Adipose tissue (tissue), 3 donors: ENCODE data around the gene USP40. TPM values are rescaled to one million over a fixed set of nuclear protein-coding genes. Genes with fewer than 3 reads are reported as not detected.
A peak's percentile ranks its signal among the peaks of the same experiment; 100 is the strongest.
"Not testable (repeated sequence)": the region's sequence is repeated elsewhere in the genome, so short reads cannot be mapped to it uniquely, and the experiment has no call there.

Experiments used
- H3K27ac ChIP-seq: one replicate; pipeline ENCODE4 v1.5.1; 2013; ENCODE audit warnings: low read depth, low read length
- WGBS, 3 donors: extraction: QIAGEN DNeasy Blood & Tissue Kit; methylation state at CpG; one replicate each; pipeline ENCODE4 v1.1.7; 2013; 5-methylcytosine and 5-hydroxymethylcytosine counted together
- polyA plus RNA-seq, 3 donors: library from polyadenylated mRNA; stranded (reverse); fragments of 200-250 nt; gene quantifications; one replicate each; pipeline ENCODE4 v1.2.3, GENCODE V29; 2013
- donor health status: healthy with polysubstance abuse.
- donor health status: Bipolar disorder and iron deficiency.
- donor health status: healthy.

The USP40 gene
- polyA plus RNA-seq: 10 to 100 TPM; 11.5 to 26.4 (median 16.2) TPM

GRCh38 chr2:233566141-233566956 lies at the start of gene USP40:
USP40 (minus strand) TSS chr2:233566782; CDS start chr2:233565554, 1,228 bp downstream.
- 0 to 1% (median 1%) methylated on average over 51 of the region's 51 CpGs for WGBS, 3 donors
- peak within 1 kb of the TSS; percentile 74 for H3K27ac ChIP-seq

- 66 to 83% (median 81%) methylated on average over 4 of the region's 4 CpGs for WGBS, 3 donors
- no peak overlapping the region for H3K27ac ChIP-seq
Measured at GRCh38 chr2:233611284-233611683, 44.7 kb upstream of the USP40 start.

- H3K27ac ChIP-seq: no peak overlapping the region
- WGBS, 3 donors: 90 to 91% (median 91%) methylated on average over 1 of the region's 1 CpG
Measured at GRCh38 chr2:233605680-233606079, 39.1 kb upstream of the USP40 start.

- no peak overlapping the region for H3K27ac ChIP-seq
- 82 to 87% (median 85%) methylated on average over 3 of the region's 3 CpGs for WGBS, 3 donors
Measured at GRCh38 chr2:233604826-233605225, 38.2 kb upstream of the USP40 start.

- 77 to 78% (median 77%) methylated on average over 4 of the region's 4 CpGs for WGBS, 3 donors
- H3K27ac ChIP-seq: no peak overlapping the region
Measured at GRCh38 chr2:233603520-233603919, 36.9 kb upstream of the USP40 start.

- 84 to 89% (median 86%) methylated on average over 1 of the region's 1 CpG for WGBS, 3 donors
Measured at GRCh38 chr2:233602076-233602475, 35.5 kb upstream of the USP40 start.

GRCh38 chr2:233600386-233600785 lies 33.8 kb upstream of the USP40 start:
- 54 to 68% (median 60%) methylated on average over 2 of the region's 2 CpGs for WGBS, 3 donors

More at GRCh38 chr2:233602076-233602475, 35.5 kb upstream of the USP40 start:
- H3K27ac ChIP-seq: no peak overlapping the region

GRCh38 chr2:233598952-233599351 lies 32.4 kb upstream of the USP40 start:
- 84% methylated on average over 3 of the region's 3 CpGs for WGBS, 3 donors

More at GRCh38 chr2:233600386-233600785, 33.8 kb upstream of the USP40 start:
- H3K27ac ChIP-seq: no peak overlapping the region

GRCh38 chr2:233597522-233597921 lies 30.9 kb upstream of the USP40 start:
- H3K27ac ChIP-seq: no peak overlapping the region
- WGBS, 3 donors: 41 to 68% (median 68%) methylated on average over 1 of the region's 1 CpG

More at GRCh38 chr2:233598952-233599351, 32.4 kb upstream of the USP40 start:
- H3K27ac ChIP-seq: no peak overlapping the region

- no peak overlapping the region for H3K27ac ChIP-seq
- WGBS, 3 donors: 82 to 90% (median 83%) methylated on average over 8 of the region's 8 CpGs
Measured at GRCh38 chr2:233593201-233593600, 26.6 kb upstream of the USP40 start.

- not testable (repeated sequence) for H3K27ac ChIP-seq
- WGBS, 3 donors: 95 to 100% (median 96%) methylated on average over 1 of the region's 1 CpG
Measured at GRCh38 chr2:233592706-233593105, 26.1 kb upstream of the USP40 start.

- 80 to 95% (median 87%) methylated on average over 2 of the region's 2 CpGs for WGBS, 3 donors
- H3K27ac ChIP-seq: no peak overlapping the region
Measured at GRCh38 chr2:233588400-233588799, 21.8 kb upstream of the USP40 start.

GRCh38 chr2:233584210-233584609 lies 17.6 kb upstream of the USP40 start:
- WGBS, 3 donors: 58 to 94% (median 87%) methylated on average over 1 of the region's 1 CpG
- no peak overlapping the region for H3K27ac ChIP-seq

GRCh38 chr2:233583217-233583965 lies 16.8 kb upstream of the USP40 start:
- not testable (repeated sequence) for H3K27ac ChIP-seq
- WGBS, 3 donors: 73 to 82% (median 77%) methylated on average over 29 to 35 of the region's 35 CpGs

- WGBS, 3 donors: 54 to 61% (median 59%) methylated on average over 5 of the region's 5 CpGs
- H3K27ac ChIP-seq: not testable (repeated sequence)
Measured at GRCh38 chr2:233577341-233577740, 10.8 kb upstream of the USP40 start.

- WGBS, 3 donors: 87 to 89% (median 87%) methylated on average over 4 of the region's 4 CpGs
- no peak overlapping the region for H3K27ac ChIP-seq
Measured at GRCh38 chr2:233572468-233572867, 5.9 kb upstream of the USP40 start.

- 75 to 88% (median 81%) methylated on average over 2 of the region's 2 CpGs for WGBS, 3 donors
- H3K27ac ChIP-seq: no peak overlapping the region
Measured at GRCh38 chr2:233571462-233571861, 4.9 kb upstream of the USP40 start.

- no peak overlapping the region for H3K27ac ChIP-seq
- WGBS, 3 donors: 34 to 58% (median 46%) methylated on average over 1 of the region's 1 CpG
Measured at GRCh38 chr2:233571001-233571400, 4.4 kb upstream of the USP40 start.

- WGBS, 3 donors: 2 to 5% (median 4%) methylated on average over 6 of the region's 6 CpGs
- no peak overlapping the region for H3K27ac ChIP-seq
Measured at GRCh38 chr2:233565685-233566140, 869 bp downstream of the USP40 start.
